ENCODE measurements around the gene IMMP2L.

GRCh38 chr7:111374027-111374426 lies 188.3 kb downstream of the IMMP2L start:
- TF ChIP-seq REST (IDR thresholded peaks at IDR 0.05; ENCODE audit: insufficient read depth in 1 of 2, low read depth in 2 of 2, low read length in 1 of 2) (no peak), CTCF (IDR thresholded peaks at IDR 0.05) (no peak), POLR2AphosphoS5 (IDR thresholded peaks at IDR 0.05; ENCODE audit: low read depth, low read length) (no peak), TCF7L2 (IDR thresholded peaks at IDR 0.05; ENCODE audit: low read depth, low read length) (no peak)
